CD14-positive monocyte (primary cell): ENCODE measurements around the gene MBTD1. TPM values are rescaled to one million over a fixed set of nuclear protein-coding genes. Genes with fewer than 3 reads are reported as not detected.
A peak's percentile ranks its signal among the peaks of the same experiment; 100 is the strongest.

ENCODE experiments used
- DNase-seq, 3 donors: peaks; one replicate each; pipeline ENCODE4 v3.0.0-alpha.2; 2011 to 2022
- H2AFZ ChIP-seq: 2 replicates; pipeline ENCODE4 v1.6.0; 2012; ENCODE audit warnings: mild to moderate bottlenecking, low read depth, low read length, inconsistent platforms; ENCODE audit not compliant: insufficient read depth, poor library complexity, severe bottlenecking
- H3K27ac ChIP-seq, 2 donors: 1 replicate in 1 of 2; 2 replicates in 1 of 2; pipeline ENCODE4 v1.5.1; 2012 to 2013; ENCODE audit warnings: low read length in 2 of 2, control low read depth in 1 of 2, inconsistent platforms in 1 of 2, low read depth in 1 of 2, mild to moderate bottlenecking in 1 of 2
- H3K27me3 ChIP-seq, 2 donors: one replicate each; pipeline versions ENCODE4 v1.6.0 to v1.6.1; 2011 to 2013; ENCODE audit warnings: low read length in 2 of 2; ENCODE audit not compliant: control insufficient read depth in 2 of 2, insufficient read depth in 2 of 2
- H3K36me3 ChIP-seq, 2 donors: replicated peaks in 1 of 2; 1 replicate in 1 of 2; 2 replicates in 1 of 2; pipeline versions ENCODE4 v1.5.1 to v1.6.1; 2012 to 2013; ENCODE audit warnings: low read length in 2 of 2, control low read depth in 1 of 2, inconsistent platforms in 1 of 2, mild to moderate bottlenecking in 1 of 2; ENCODE audit not compliant: insufficient read depth in 2 of 2, control insufficient read depth in 1 of 2
- H3K4me1 ChIP-seq, 2 donors: 1 replicate in 1 of 2; 2 replicates in 1 of 2; pipeline versions ENCODE4 v1.5.1 to v1.6.1; 2012 to 2013; ENCODE audit warnings: low read length in 2 of 2, control low read depth in 1 of 2, inconsistent platforms in 1 of 2, mild to moderate bottlenecking in 1 of 2, moderate library complexity in 1 of 2; ENCODE audit not compliant: insufficient read depth in 2 of 2, control insufficient read depth in 1 of 2
- H3K4me2 ChIP-seq: replicated peaks from 2 replicates; pipeline ENCODE3; 2012; ENCODE audit warnings: low read length, moderate library complexity, mild to moderate bottlenecking; ENCODE audit not compliant: poor library complexity, severe bottlenecking; ENCODE audit errors: extremely low read depth
- H3K4me3 ChIP-seq, 3 experiments: fragments of 200-600 bp in 1 of 3; sonication (generic) in 1 of 3; replicated peaks in 1 of 3; 1 replicate in 2 of 3; 2 replicates in 1 of 3; pipeline ENCODE4 v1.5.1; 2011 to 2013; ENCODE audit warnings: low read length in 3 of 3, mild to moderate bottlenecking in 3 of 3, control low read depth in 2 of 3, low read depth in 2 of 3, inconsistent platforms in 1 of 3, moderate library complexity in 1 of 3
- H3K79me2 ChIP-seq: 2 replicates; pipeline ENCODE4 v1.6.0; 2012; ENCODE audit warnings: mild to moderate bottlenecking, control low read depth, inconsistent platforms, low read length, moderate library complexity; ENCODE audit not compliant: insufficient read depth
- H3K9ac ChIP-seq: 2 replicates; pipeline ENCODE4 v1.6.0; 2017; ENCODE audit warnings: low read length, mild to moderate bottlenecking; ENCODE audit not compliant: insufficient read depth, poor library complexity, severe bottlenecking
- H3K9me3 ChIP-seq, 2 donors: replicated peaks in 1 of 2; 1 replicate in 1 of 2; 2 replicates in 1 of 2; pipeline versions ENCODE4 v1.5.1 to v1.6.1; 2012 to 2013; ENCODE audit warnings: low read length in 2 of 2, control low read depth in 1 of 2; ENCODE audit not compliant: control insufficient read depth in 1 of 2, insufficient read depth in 1 of 2
- H4K20me1 ChIP-seq: 2 replicates; pipeline ENCODE4 v1.6.0; 2012; ENCODE audit warnings: mild to moderate bottlenecking, low read length, control low read depth, moderate library complexity; ENCODE audit not compliant: insufficient read depth
- H3K27ac Mint-ChIP-seq, 7 donors: one replicate each; pipeline ENCODE4 v1.8.0; 2020; ENCODE audit warnings: mild to moderate bottlenecking in 7 of 7, mixed read lengths in 7 of 7, moderate library complexity in 6 of 7, inconsistent platforms in 2 of 7
- H3K27me3 Mint-ChIP-seq, 3 donors: one replicate each; pipeline ENCODE4 v1.8.0; 2021 to 2022; ENCODE audit warnings: low read depth in 3 of 3, mild to moderate bottlenecking in 3 of 3, mixed read lengths in 3 of 3, moderate library complexity in 3 of 3, inconsistent platforms in 1 of 3
- H3K36me3 Mint-ChIP-seq, 2 donors: one replicate each; pipeline ENCODE4 v1.8.0; 2020; ENCODE audit warnings: mixed read lengths in 2 of 2, inconsistent platforms in 1 of 2, mild to moderate bottlenecking in 1 of 2
- H3K4me1 Mint-ChIP-seq: one replicate; pipeline ENCODE4 v1.8.0; 2020; ENCODE audit warnings: mild to moderate bottlenecking, mixed read lengths
- H3K4me3 Mint-ChIP-seq, 2 donors: one replicate each; pipeline ENCODE4 v1.8.0; 2020; ENCODE audit warnings: mild to moderate bottlenecking in 2 of 2, mixed read lengths in 2 of 2, moderate library complexity in 1 of 2
- H3K9me3 Mint-ChIP-seq, 7 donors: one replicate each; pipeline ENCODE4 v1.8.0; 2020 to 2022; ENCODE audit warnings: mixed read lengths in 7 of 7, mild to moderate bottlenecking in 6 of 7, moderate library complexity in 6 of 7, inconsistent platforms in 2 of 7
- CTCF ChIP-seq: fragments of 200-600 bp; IDR thresholded peaks from one replicate; pipeline ENCODE4 v1.8.0; 2022; ENCODE audit warnings: antibody characterized with exemption, mild to moderate bottlenecking
- WGBS: methylation state at CpG from one replicate; pipeline ENCODE4 v1.1.5; 2013; ENCODE audit warnings: missing lambda C conversion rate; ENCODE audit not compliant: insufficient coverage; 5-methylcytosine and 5-hydroxymethylcytosine counted together
- intact Hi-C, 2 donors: fragments of 100-400 bp; cut with micrococcal nuclease; formaldehyde crosslinking; loops; one replicate each; pipeline versions ENCODE4 v1.15.0 to v1.15.1; 2023
- polyA plus RNA-seq, 3 donors: library from polyadenylated mRNA; depleted of rRNA in 1 of 3; unstranded in 2 of 3; stranded (reverse) in 1 of 3; fragments of 300-500 nt in 2 of 3; fragments of >200 nt in 1 of 3; fragmentation: Illumina TruSeq in 2 of 3; gene quantifications; 1 replicate in 2 of 3; 2 replicates in 1 of 3; pipeline ENCODE4 v1.2.3, GENCODE V29; 2012 to 2021

Gene MBTD1
- polyA plus RNA-seq, 3 donors, result 5.9 to 11.3 (median 10.0) TPM

GRCh38 chr17:51191895-51192294 lies 68.0 kb downstream of the MBTD1 start:
- Mint-ChIP-seq H3K27ac (no peak overlapping the region), H3K36me3 (peaks cover 53 to 78% of the 10 kb centered on the region in 2 donors), H3K27me3 (no peaks in the 10 kb centered on the region), H3K9me3 (no peaks in the 10 kb centered on the region), H3K4me1 (no peaks in the 10 kb centered on the region), H3K4me3 (no peak overlapping the region)
- H3K4me3 ChIP-seq, result no peak overlapping the region
- DNase-seq, result no peak
- H3K36me3 ChIP-seq, result peaks cover 69 to 90% of the 10 kb centered on the region in 2 donors
- H3K9me3 ChIP-seq, result no peaks in the 10 kb centered on the region
- H3K79me2 ChIP-seq, result no peaks in the 10 kb centered on the region
- no peak overlapping the region for H3K4me2 ChIP-seq
- no peak overlapping the region for H3K27ac ChIP-seq
- no peaks in the 10 kb centered on the region for H4K20me1 ChIP-seq
- no peaks in the 10 kb centered on the region for H3K27me3 ChIP-seq
- no peak overlapping the region for H2AFZ ChIP-seq
- no peaks in the 10 kb centered on the region for H3K4me1 ChIP-seq
- no peak for TF ChIP-seq CTCF
- intact Hi-C loops, result no loop called here
- no CpG with 5 or more reads among the region's 2 CpGs for WGBS
- no peak overlapping the region for H3K9ac ChIP-seq

GRCh38 chr17:51189628-51190027 lies 70.2 kb downstream of the MBTD1 start:
- H3K9me3 Mint-ChIP-seq, result no peaks in the 10 kb centered on the region
- H4K20me1 ChIP-seq, result no peaks in the 10 kb centered on the region
- no peaks in the 10 kb centered on the region for H3K4me1 ChIP-seq
- H3K27ac Mint-ChIP-seq, result peak overlapping the region in 1 of 7 donors; percentile 14
- no peak overlapping the region for H3K9ac ChIP-seq
- DNase-seq, result no peak
- H3K36me3 Mint-ChIP-seq, result peaks cover 65 to 84% of the 10 kb centered on the region in 2 donors
- peak overlapping the region in 1 of 2 donors; percentile 33 for H3K27ac ChIP-seq
- intact Hi-C loops, result no loop called here
- no peaks in the 10 kb centered on the region for H3K9me3 ChIP-seq
- H3K27me3 ChIP-seq, result no peaks in the 10 kb centered on the region
- H3K27me3 Mint-ChIP-seq, result no peaks in the 10 kb centered on the region
- no peak overlapping the region for H3K4me3 Mint-ChIP-seq
- TF ChIP-seq CTCF, result no peak
- H3K4me3 ChIP-seq, result no peak overlapping the region
- no peaks in the 10 kb centered on the region for H3K79me2 ChIP-seq
- H3K4me2 ChIP-seq, result no peak overlapping the region
- H2AFZ ChIP-seq, result no peak overlapping the region
- H3K4me1 Mint-ChIP-seq, result no peaks in the 10 kb centered on the region
- no CpG with 5 or more reads among the region's 1 CpG for WGBS
- peaks cover 72 to 98% of the 10 kb centered on the region in 2 donors for H3K36me3 ChIP-seq
